ENCODE results near the gene ZNF491. TPM values are rescaled to one million over a fixed set of nuclear protein-coding genes. Genes with fewer than 3 reads are reported as not detected.

ZNF491 gene
- total and polyA plus RNA-seq, 2 of the 4 experiments (the other 2 are of a cell fraction): 1.5 to 3.6 TPM

- no peak overlapping the region for H3K4me3 ChIP-seq (ENCODE audit: insufficient read depth, low read depth, low read length)
- no peak overlapping the region for H2BK15ac ChIP-seq (ENCODE audit: low read depth, low read length)
- ChIA-PET POLR2A (ENCODE audit: unreplicated experiment) (no interaction called here), CTCF (interaction anchor here (0.6 to 1.0 kb wide), 7 partner anchors 31 to 343 kb away, joined by 3 to 6 read pairs (median 3); partner anchors contain the start of genes ZNF20 and ZNF441)
- in situ Hi-C loops (cut with MboI; ENCODE audit: low sequenced_read_pairs) (no loop called here), dilution Hi-C loops (cut with HindIII; ENCODE audit: low sequenced_read_pairs, unreplicated experiment) (no loop called here), intact Hi-C loops (cut with micrococcal nuclease) (loop anchor here (1.0 to 5.0 kb wide), 3 partner anchors 85 to 570 kb away; partner anchors contain the start of genes ZNF20 and ZNF442)
- no peak overlapping the region for H3K14ac ChIP-seq (replicated peaks; ENCODE audit: low read depth, low read length)
- no peaks in the 10 kb centered on the region for H4K20me1 ChIP-seq (ENCODE audit: insufficient read depth, low read length)
- H3K9ac ChIP-seq (ENCODE audit: low read depth, low read length): no peak overlapping the region
- 0 out of 2 replicates have a peak, but pooled peaks cover 4% of the 10 kb centered on the region for H3K4me1 ChIP-seq (ENCODE audit: control insufficient read depth, insufficient read depth, low read length)
- H3K18ac ChIP-seq (ENCODE audit: low read depth, low read length): no peak overlapping the region
- H2AK5ac ChIP-seq (ENCODE audit: low read depth, low read length): no peak overlapping the region
- H3K27ac ChIP-seq (ENCODE audit: insufficient read depth, low read length): no peak overlapping the region
- H2AFZ ChIP-seq (replicated peaks; ENCODE audit: low read length, poor library complexity): peak overlapping the region; percentile 77
- H3K4ac ChIP-seq (ENCODE audit: low read depth, low read length): no peak overlapping the region
- no peak overlapping the region for H2BK5ac ChIP-seq (ENCODE audit: low read depth, low read length, poor library complexity, severe bottlenecking)
- no peaks in the 10 kb centered on the region for H3K9me3 ChIP-seq (ENCODE audit: control insufficient read depth, insufficient read depth, low read length)
- no TSS peak for BruUV-seq (replicated peaks)
- no peaks in the 10 kb centered on the region for H3K36me3 ChIP-seq (ENCODE audit: control insufficient read depth, insufficient read depth, low read length)
- no peak overlapping the region for H3K56ac ChIP-seq (ENCODE audit: extremely low read depth, insufficient read depth, low read length)
- no peak overlapping the region for H4K91ac ChIP-seq (ENCODE audit: insufficient read depth, low read depth, low read length)
- no peak overlapping the region for H2BK120ac ChIP-seq (ENCODE audit: low read depth, low read length)
- peak overlapping the region; percentile 52 for H2AK9ac ChIP-seq (replicated peaks; ENCODE audit: low read depth, low read length, poor library complexity)
- no peak overlapping the region for H2BK20ac ChIP-seq (ENCODE audit: low read depth, low read length)
- no peak overlapping the region for H4K5ac ChIP-seq (ENCODE audit: low read depth, low read length)
- H3K27me3 ChIP-seq (ENCODE audit: control insufficient read depth, insufficient read depth, low read length): no peaks in the 10 kb centered on the region
- H3K23ac ChIP-seq (ENCODE audit: low read depth, low read length): no peak overlapping the region
- H3K79me1 ChIP-seq (ENCODE audit: low read depth in 1 of 2, low read length in 2 of 2): peaks cover 0 to 3% of the 10 kb centered on the region in 2 experiments; a peak in 1 of 4 replicates
- no peaks in the 10 kb centered on the region for H3K9me1 ChIP-seq (ENCODE audit: insufficient read depth, low read length)
- DNase-seq (peak; percentile 87), ATAC-seq (ENCODE audit: low read depth) (peak; percentile 67)
- WGBS, 2 experiments (ENCODE audit: extremely low coverage in 2 of 2, insufficient read length in 1 of 2): 51% methylated on average over 2 of the region's 8 CpGs; no CpG with 5 or more reads in 1 of the 2 experiments
- H4K8ac ChIP-seq (ENCODE audit: low read depth in 2 of 2, low read length in 2 of 2): no peak overlapping the region
- no peak overlapping the region for H3K4me2 ChIP-seq (ENCODE audit: low read depth, low read length)
- TF ChIP-seq RAD21 (IDR thresholded peaks at IDR 0.05; ENCODE audit: low read length) (peak; percentile 86), RCOR1 (IDR thresholded peaks at IDR 0.05; ENCODE audit: insufficient replicate concordance, low read length) (no peak), FOS (IDR thresholded peaks at IDR 0.05; ENCODE audit: low read depth, low read length) (no peak), NFE2L2 (IDR thresholded peaks at IDR 0.05; ENCODE audit: low read depth, low read length) (no peak), CEBPB (IDR thresholded peaks at IDR 0.05; ENCODE audit: low read depth, low read length) (no peak), RFX5 (IDR thresholded peaks at IDR 0.05; ENCODE audit: low read depth, low read length) (no peak), MXI1 (IDR thresholded peaks at IDR 0.05; ENCODE audit: borderline replicate concordance, low read depth, low read length) (no peak), SMC3 (IDR thresholded peaks at IDR 0.05; ENCODE audit: low read depth, low read length) (peak; percentile 41; the same call in 1 of the 2 replicates), BHLHE40 (IDR thresholded peaks at IDR 0.05; ENCODE audit: low read depth, low read length) (peak; percentile 45; the same call in 1 of the 2 replicates), MAFK (IDR thresholded peaks at IDR 0.05; ENCODE audit: low read depth, low read length) (no peak), POLR2A (IDR thresholded peaks at IDR 0.05; ENCODE audit: low read depth, low read length) (no peak), ELK1 (IDR thresholded peaks at IDR 0.05; ENCODE audit: borderline replicate concordance, low read depth, low read length) (no peak), MAZ (IDR thresholded peaks at IDR 0.05; ENCODE audit: borderline replicate concordance, low read depth, low read length) (peak; percentile 37; the same call in 1 of the 2 replicates), CHD1 (IDR thresholded peaks at IDR 0.05; ENCODE audit: low read depth, low read length) (no peak)
- TF ChIP-seq, protein P1, sequence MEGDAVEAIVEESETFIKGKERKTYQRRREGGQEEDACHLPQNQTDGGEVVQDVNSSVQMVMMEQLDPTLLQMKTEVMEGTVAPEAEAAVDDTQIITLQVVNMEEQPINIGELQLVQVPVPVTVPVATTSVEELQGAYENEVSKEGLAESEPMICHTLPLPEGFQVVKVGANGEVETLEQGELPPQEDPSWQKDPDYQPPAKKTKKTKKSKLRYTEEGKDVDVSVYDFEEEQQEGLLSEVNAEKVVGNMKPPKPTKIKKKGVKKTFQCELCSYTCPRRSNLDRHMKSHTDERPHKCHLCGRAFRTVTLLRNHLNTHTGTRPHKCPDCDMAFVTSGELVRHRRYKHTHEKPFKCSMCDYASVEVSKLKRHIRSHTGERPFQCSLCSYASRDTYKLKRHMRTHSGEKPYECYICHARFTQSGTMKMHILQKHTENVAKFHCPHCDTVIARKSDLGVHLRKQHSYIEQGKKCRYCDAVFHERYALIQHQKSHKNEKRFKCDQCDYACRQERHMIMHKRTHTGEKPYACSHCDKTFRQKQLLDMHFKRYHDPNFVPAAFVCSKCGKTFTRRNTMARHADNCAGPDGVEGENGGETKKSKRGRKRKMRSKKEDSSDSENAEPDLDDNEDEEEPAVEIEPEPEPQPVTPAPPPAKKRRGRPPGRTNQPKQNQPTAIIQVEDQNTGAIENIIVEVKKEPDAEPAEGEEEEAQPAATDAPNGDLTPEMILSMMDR (conservative IDR thresholded peaks at IDR 0.05; ENCODE audit: low read depth, low read length): peak; percentile 91
- TF ChIP-seq, protein P2, sequence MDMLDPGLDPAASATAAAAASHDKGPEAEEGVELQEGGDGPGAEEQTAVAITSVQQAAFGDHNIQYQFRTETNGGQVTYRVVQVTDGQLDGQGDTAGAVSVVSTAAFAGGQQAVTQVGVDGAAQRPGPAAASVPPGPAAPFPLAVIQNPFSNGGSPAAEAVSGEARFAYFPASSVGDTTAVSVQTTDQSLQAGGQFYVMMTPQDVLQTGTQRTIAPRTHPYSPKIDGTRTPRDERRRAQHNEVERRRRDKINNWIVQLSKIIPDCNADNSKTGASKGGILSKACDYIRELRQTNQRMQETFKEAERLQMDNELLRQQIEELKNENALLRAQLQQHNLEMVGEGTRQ (IDR thresholded peaks at IDR 0.05; ENCODE audit: low read depth, low read length): no peak
Observed at GRCh38 chr19:11797491-11797890, 832 bp upstream of the ZNF491 start.

Data from IMR-90 (cell line).